GM13977 (cell line): ENCODE results near the gene FAM210B.

Source experiments
- DNase-seq: peaks from one replicate; pipeline ENCODE4 v3.0.0; 2012; ENCODE audit warnings: low spot score
- CTCF ChIP-seq: IDR thresholded peaks from 2 replicates; pipeline ENCODE4 v1.5.1; 2012; ENCODE audit warnings: mild to moderate bottlenecking, control low read depth; ENCODE audit not compliant: insufficient read depth; ENCODE audit errors: extremely low read depth, missing control alignments
- in situ Hi-C: fragments of 300-500 bp; cut with MboI; formaldehyde crosslinking; loops from one replicate; pipeline ENCODE4 v1.12.0; 2022; ENCODE audit warnings: low sequenced_read_pairs, low pct_unique_long_range_greater_than_20kb, mixed read lengths, inconsistent platforms; ENCODE audit not compliant: unreplicated experiment

FAM210B gene

GRCh38 chr20:56359212-56360132 lies 698 bp downstream of the FAM210B start:
- in situ Hi-C loops: no loop called here

GRCh38 chr20:56360133-56360907 lies 1.5 kb downstream of the FAM210B start:
- TF ChIP-seq CTCF: no peak
- no peak for DNase-seq
- in situ Hi-C loops: no loop called here

More at GRCh38 chr20:56359212-56360132, 698 bp downstream of the FAM210B start:
- DNase-seq: no peak
- TF ChIP-seq CTCF: no peak

GRCh38 chr20:56360908-56361205 lies 2.1 kb downstream of the FAM210B start:
- DNase-seq: no peak
- TF ChIP-seq CTCF: no peak
- in situ Hi-C loops: no loop called here

GRCh38 chr20:56361900-56362299 lies 3.1 kb downstream of the FAM210B start:
- in situ Hi-C loops: no loop called here
- no peak for TF ChIP-seq CTCF
- DNase-seq: no peak

GRCh38 chr20:56362833-56363413 lies 4.1 kb downstream of the FAM210B start:
- in situ Hi-C loops: no loop called here
- no peak for DNase-seq
- no peak for TF ChIP-seq CTCF

GRCh38 chr20:56363491-56363890 lies 4.7 kb downstream of the FAM210B start:
- no peak for DNase-seq
- in situ Hi-C loops: no loop called here
- TF ChIP-seq CTCF: no peak
